Measurements from ENCODE around the gene PARD3B. TPM values are rescaled to one million over a fixed set of nuclear protein-coding genes. Genes with fewer than 3 reads are reported as not detected.

PARD3B gene
- total RNA-seq, 1 experiment from 2014 or later, result 10.1 TPM

DNA sequence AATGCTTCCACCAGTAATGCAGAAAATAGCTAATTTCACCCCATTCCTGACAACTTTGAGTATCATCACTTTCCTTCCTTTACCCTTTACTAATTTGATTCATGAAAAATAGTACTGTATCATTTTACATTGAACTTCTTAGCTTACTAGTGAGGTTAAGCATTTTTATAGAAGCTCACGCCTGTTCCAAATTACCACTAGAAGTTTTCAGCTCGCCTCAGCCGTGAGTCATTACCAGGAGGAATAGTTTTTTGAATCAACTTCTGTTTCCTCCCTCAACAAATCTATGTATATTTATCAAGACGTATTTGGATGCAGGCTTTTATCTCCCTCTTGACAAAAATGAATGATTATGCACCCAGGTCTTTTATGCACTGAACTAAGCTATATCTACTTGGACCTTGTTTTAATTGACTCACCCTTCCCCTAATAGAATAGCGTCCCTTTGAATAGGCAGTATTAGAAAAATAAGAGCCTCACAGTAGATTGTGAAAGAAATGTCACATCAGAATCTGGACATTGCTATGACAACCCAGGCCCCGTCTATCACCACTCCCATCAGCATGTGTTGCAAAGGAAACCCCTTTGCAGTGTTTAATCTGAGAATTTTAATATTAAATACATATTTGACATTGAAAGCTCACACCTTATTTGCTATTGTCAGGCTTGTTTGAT is 929.6 kb downstream of the PARD3B start:
- H3K9me3 Mint-ChIP-seq (ENCODE audit: low read depth, unreplicated experiment), result no peaks in the 10 kb centered on the region
- no peak for DNase-seq
- intact Hi-C loops (cut with micrococcal nuclease; ENCODE audit: unreplicated experiment), result no loop called here

DNA sequence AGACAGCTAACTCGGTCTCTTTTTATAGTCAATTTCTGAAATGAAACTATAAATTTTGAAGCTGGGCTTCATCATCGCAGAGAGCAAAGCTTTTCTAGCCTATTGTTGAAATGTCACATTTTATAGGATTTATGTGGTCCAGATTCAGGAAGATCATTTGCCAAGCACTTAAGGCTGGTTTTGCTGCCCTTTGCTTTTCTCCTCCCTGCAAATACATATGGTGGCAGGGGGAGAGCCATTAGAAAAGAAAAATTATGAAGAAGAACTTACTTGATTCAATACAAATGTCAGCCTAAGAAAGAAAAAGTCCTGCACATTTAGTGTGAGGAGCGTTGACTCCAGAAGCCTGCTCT is 930.1 kb downstream of the PARD3B start:
- Mint-ChIP-seq H3K4me1 (ENCODE audit: low read depth, unreplicated experiment) (no peaks in the 10 kb centered on the region), H3K4me3 (ENCODE audit: low read depth, unreplicated experiment) (no peak overlapping the region), H3K9me3 (ENCODE audit: low read depth, unreplicated experiment) (no peaks in the 10 kb centered on the region), H3K36me3 (ENCODE audit: insufficient read depth, unreplicated experiment) (no peaks in the 10 kb centered on the region), H3K27ac (ENCODE audit: unreplicated experiment) (no peak overlapping the region), H3K27me3 (ENCODE audit: unreplicated experiment) (no peaks in the 10 kb centered on the region)
- intact Hi-C loops (cut with micrococcal nuclease; ENCODE audit: unreplicated experiment), result no loop called here
- TF ChIP-seq, protein P1, sequence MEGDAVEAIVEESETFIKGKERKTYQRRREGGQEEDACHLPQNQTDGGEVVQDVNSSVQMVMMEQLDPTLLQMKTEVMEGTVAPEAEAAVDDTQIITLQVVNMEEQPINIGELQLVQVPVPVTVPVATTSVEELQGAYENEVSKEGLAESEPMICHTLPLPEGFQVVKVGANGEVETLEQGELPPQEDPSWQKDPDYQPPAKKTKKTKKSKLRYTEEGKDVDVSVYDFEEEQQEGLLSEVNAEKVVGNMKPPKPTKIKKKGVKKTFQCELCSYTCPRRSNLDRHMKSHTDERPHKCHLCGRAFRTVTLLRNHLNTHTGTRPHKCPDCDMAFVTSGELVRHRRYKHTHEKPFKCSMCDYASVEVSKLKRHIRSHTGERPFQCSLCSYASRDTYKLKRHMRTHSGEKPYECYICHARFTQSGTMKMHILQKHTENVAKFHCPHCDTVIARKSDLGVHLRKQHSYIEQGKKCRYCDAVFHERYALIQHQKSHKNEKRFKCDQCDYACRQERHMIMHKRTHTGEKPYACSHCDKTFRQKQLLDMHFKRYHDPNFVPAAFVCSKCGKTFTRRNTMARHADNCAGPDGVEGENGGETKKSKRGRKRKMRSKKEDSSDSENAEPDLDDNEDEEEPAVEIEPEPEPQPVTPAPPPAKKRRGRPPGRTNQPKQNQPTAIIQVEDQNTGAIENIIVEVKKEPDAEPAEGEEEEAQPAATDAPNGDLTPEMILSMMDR (IDR thresholded peaks at IDR 0.05; ENCODE audit: unreplicated experiment), result no peak
- CTCF ChIA-PET, result no interaction called here
- no peak for DNase-seq
- no TSS peak for BruUV-seq (replicated peaks)

More for the DNA sequence above, 929.6 kb downstream of the PARD3B start:
- no peak overlapping the region for H3K27ac Mint-ChIP-seq (ENCODE audit: unreplicated experiment)
- CTCF ChIA-PET, result no interaction called here
- no TSS peak for BruUV-seq (replicated peaks)
- H3K36me3 Mint-ChIP-seq (ENCODE audit: insufficient read depth, unreplicated experiment), result no peaks in the 10 kb centered on the region
- no peak overlapping the region for H3K4me3 Mint-ChIP-seq (ENCODE audit: low read depth, unreplicated experiment)
- TF ChIP-seq, protein P1 (IDR thresholded peaks at IDR 0.05; ENCODE audit: unreplicated experiment), result no peak
- H3K27me3 Mint-ChIP-seq (ENCODE audit: unreplicated experiment), result no peaks in the 10 kb centered on the region
- no peaks in the 10 kb centered on the region for H3K4me1 Mint-ChIP-seq (ENCODE audit: low read depth, unreplicated experiment)

DNA sequence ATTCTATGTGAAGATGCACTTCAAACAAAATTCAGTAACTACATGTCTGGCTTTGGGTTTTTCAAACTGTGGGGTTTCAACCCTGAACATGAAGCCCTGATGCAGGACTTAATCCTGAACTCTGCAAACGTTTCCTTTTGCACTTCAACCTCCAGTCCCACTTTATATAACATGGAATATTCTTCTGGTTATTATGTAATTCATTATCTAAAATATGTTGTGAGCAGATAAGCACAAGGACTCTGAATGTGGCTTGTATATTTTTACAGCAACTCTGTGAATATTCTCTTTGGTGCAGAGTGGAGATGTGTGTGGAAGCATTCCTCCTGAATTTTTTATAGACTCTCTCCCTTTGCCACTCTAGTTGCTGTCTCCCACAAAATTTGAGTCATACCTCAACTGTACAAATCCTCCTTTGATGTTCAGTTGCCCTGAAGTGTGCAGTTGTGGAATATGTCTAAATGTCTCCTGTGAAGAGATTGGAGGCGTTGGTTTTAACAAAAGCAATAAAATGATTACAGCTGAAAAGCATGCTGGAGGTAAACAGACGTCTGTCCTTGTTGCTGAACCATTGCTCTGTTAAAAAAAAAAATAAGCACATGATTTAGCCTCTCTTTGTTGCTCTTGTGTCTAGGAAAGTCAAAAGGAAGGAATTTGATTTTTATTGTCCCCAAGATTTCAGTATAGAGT is 931.9 kb downstream of the PARD3B start:
- Mint-ChIP-seq H3K4me1 (ENCODE audit: low read depth, unreplicated experiment) (no peaks in the 10 kb centered on the region), H3K27me3 (ENCODE audit: unreplicated experiment) (no peaks in the 10 kb centered on the region), H3K4me3 (ENCODE audit: low read depth, unreplicated experiment) (no peak overlapping the region), H3K9me3 (ENCODE audit: low read depth, unreplicated experiment) (no peaks in the 10 kb centered on the region), H3K36me3 (ENCODE audit: insufficient read depth, unreplicated experiment) (no peaks in the 10 kb centered on the region), H3K27ac (ENCODE audit: unreplicated experiment) (no peak overlapping the region)
- DNase-seq, result no peak
- CTCF ChIA-PET, result no interaction called here
- intact Hi-C loops (cut with micrococcal nuclease; ENCODE audit: unreplicated experiment), result no loop called here
- TF ChIP-seq, protein P1 (IDR thresholded peaks at IDR 0.05; ENCODE audit: unreplicated experiment), result no peak
- no TSS peak for BruUV-seq (replicated peaks)

DNA sequence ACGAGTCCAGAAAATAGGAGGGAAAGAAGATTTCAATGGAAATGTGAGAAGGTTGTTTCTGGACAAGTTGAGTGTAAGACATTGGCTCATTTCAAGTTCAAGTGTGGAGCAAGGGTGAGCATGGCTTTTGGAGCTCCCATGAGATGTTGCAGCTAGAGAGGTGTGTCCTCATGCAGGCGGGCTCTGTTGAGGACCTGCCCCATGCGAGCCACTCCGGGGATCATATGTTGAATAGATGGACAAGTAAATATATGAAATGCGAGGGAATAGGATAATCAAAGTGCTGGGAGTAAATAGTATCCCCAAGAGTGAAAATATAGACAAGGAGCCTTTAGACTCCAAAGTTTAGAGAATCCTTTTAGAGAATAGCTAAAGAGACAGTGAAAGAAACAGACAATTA is 936.6 kb downstream of the PARD3B start:
- CTCF ChIA-PET, result no interaction called here
- Mint-ChIP-seq H3K36me3 (ENCODE audit: insufficient read depth, unreplicated experiment) (no peaks in the 10 kb centered on the region), H3K27ac (ENCODE audit: unreplicated experiment) (no peak overlapping the region), H3K9me3 (ENCODE audit: low read depth, unreplicated experiment) (peaks cover 2% of the 10 kb centered on the region), H3K4me3 (ENCODE audit: low read depth, unreplicated experiment) (no peak overlapping the region), H3K4me1 (ENCODE audit: low read depth, unreplicated experiment) (no peaks in the 10 kb centered on the region), H3K27me3 (ENCODE audit: unreplicated experiment) (no peaks in the 10 kb centered on the region)
- intact Hi-C loops (cut with micrococcal nuclease; ENCODE audit: unreplicated experiment), result no loop called here
- no TSS peak for BruUV-seq (replicated peaks)
- no peak for DNase-seq
- TF ChIP-seq, protein P1 (IDR thresholded peaks at IDR 0.05; ENCODE audit: unreplicated experiment), result no peak
